Renal cortical epithelial cell (primary cell): ENCODE data around the gene CCDC194. TPM values are rescaled to one million over a fixed set of nuclear protein-coding genes. Genes with fewer than 3 reads are reported as not detected.

Experiments used
- DNase-seq: peaks from one replicate; pipeline ENCODE4 v3.0.0-alpha.2; 2011; ENCODE audit warnings: low read depth
- total RNA-seq: library from RNA; depleted of rRNA; stranded (reverse); fragments of >200 nt; gene quantifications from 2 replicates; pipeline ENCODE4 v1.2.3, GENCODE V29; 2014

CCDC194 gene
- total RNA-seq, 1 donor from 2014 or later, result 0.20 TPM

- DNase-seq, result peak; percentile 58
Measured at GRCh38 chr19:17406046-17406886, 12.3 kb upstream of the CCDC194 start.

DNA sequence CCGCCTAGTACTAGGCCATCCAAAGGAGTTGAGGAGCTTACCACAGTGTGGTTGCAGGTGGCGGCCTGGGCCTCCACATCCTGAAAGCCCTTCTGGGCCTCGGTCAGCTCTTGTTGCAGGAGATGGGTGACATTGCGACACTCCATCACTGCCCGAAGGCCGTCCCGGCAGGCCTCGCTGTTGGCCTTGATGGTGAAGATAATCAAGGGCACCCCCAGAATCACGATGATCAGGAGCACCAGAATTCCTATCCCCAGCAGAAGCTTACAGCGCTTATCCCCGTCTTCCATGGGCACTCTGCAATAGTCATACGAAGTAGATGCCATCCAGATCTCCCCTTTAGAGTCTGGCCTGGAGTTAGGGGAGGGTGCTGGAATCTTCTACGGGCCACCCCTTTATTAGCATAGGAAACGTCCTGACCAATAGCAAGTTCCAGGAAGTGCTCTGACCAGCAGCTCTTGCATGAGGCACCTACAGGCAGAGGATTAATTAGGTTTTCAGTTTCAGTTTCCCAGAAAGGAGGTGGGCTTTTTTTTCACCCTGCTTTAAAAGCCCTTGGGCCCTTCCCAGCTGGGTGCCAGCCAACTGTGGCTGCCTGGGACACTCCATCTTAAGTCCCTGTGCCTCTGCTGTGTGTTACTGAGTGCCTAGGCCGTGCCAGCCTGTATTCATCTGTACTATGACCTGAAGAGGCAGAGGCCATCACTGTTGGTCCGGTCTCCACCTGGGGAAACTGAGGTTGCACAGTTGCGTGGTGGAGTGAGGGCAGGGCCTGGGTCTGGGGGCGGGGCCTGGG is 11.5 kb upstream of the CCDC194 start, which contains the start of gene BST2:
TSS of gene BST2 (minus strand) at position 381 of the 796 bp plus-strand sequence. CDS start at position 326, 55 bp downstream.
- DNase-seq, result peak; percentile 93

GRCh38 chr19:17404621-17405249 is 10.7 kb upstream of the CCDC194 start:
- no peak for DNase-seq

- DNase-seq, result no peak
Measured at GRCh38 chr19:17404015-17404414, 10.0 kb upstream of the CCDC194 start.

- no peak for DNase-seq
Measured at GRCh38 chr19:17402982-17403855, 9.2 kb upstream of the CCDC194 start.

GRCh38 chr19:17401628-17402027 is 7.6 kb upstream of the CCDC194 start:
- no peak for DNase-seq

DNA sequence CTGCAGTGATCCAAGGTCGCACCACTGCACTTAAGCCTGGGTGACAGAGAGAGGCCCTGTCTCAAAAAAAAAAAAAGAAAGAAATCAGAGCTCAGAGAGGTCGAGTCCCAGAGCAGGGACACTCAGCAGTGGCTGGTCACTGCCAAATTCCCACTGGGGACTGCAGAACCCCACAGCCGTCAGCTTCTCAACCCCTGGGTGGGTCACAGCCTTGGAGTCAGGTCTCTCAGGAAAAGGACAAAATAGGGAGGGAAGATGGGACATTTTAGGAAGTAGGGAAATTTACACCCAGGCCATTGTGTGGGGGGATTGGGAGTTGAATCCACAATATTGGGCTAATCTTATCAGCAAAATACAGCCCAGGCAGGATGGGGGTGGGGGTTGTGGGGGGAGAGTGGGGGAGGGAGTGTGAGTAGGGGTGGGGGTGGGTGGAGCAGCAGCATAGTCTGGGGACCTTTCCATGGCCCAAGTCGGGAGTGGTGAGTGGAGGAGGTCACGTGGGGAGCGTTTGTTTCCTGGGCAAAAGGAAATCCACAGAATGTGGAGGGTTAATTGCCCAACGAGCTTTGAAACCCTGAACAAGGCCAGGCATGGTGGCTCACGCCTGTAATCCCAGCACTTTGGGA is 5.0 kb upstream of the CCDC194 start:
- no peak for DNase-seq

DNA sequence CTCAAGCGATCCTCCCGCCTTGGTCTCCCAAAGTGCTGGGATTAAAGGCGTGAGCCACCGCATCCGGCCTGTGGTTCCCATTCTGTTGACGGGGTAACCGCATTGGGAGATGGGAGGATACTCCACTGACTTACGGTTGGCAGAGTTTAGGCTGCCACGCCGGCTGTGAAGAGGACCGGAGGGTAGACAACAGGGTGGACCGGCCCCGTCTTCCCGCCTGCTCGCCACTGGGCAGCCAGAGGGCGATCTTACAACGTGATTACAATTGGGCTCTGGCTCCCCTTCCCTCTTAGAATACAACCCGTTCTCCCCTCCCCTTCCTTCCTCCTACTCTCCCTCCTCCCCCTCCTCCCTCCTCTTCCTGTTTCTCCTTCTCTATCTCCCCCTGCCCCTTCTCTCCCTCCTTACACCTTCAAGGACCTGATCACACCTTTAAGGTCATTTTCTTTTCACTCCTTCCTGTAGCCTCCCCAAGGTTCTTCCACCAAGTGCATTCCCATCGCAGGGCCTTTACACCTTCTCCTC is 957 bp upstream of the CCDC194 start:
- DNase-seq, result no peak

DNA sequence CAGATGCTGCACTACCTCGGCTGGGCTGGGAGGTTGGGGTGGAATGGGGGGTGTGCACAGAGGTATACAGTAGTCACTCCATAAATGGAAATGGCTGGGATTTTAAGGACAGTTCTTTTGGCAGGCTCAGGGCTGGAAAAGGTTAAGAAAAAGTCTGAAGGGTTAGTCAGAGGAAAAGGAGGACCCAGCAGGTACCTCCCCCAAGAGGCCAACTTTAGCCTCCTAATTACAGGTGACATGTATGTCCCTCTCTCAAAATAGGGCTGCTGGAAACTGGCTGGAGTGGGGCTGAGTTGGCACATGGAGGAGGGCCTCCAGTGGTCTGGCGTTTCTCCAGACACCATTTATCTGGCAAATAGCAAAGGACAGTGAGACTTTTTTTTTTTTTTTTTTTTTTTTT is 994 bp downstream of the CCDC194 start:
- DNase-seq, result no peak

DNA sequence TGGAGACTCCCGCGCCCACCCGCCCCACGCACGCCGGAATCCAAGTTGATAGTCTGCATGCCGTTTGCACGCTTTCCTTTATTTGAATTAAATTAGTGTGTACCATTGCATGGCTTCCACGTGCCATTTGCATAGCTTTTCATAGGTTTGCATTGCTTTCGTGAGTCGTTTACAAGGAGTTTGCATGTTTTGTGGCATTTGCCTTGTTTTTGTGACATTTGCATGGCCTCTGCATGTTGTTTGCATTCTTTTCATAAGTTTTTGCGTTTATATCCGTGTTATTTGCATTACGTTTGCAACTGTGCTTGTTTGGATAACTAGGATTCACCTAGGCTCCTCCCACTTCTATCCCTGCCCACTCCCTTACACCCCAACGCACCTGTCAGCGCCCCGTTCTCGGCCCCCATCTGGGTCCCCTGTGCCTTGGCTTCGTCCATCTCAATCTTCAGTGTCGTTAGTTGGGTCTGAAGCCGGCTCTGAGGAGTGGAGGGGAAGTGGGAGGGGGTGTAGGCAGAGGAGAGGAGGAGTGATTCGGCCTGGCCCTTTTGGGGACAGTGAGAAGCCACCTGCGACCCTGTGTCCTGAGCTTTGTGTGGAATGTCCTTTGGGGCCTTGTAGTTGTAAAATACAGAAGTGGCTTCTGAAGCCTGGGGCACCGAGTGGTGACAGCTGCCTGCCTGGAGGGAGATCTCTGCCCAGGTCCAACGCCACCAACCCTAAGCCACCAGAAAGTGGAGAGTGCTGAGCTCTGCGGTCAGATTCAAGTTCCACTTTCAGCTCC is 2.4 kb downstream of the CCDC194 start:
- DNase-seq, result no peak

- peak; percentile 72 for DNase-seq
Measured at GRCh38 chr19:17390665-17391370, 3.2 kb downstream of the CCDC194 start.

GRCh38 chr19:17389957-17390664 is 3.9 kb downstream of the CCDC194 start:
- DNase-seq, result no peak

DNA sequence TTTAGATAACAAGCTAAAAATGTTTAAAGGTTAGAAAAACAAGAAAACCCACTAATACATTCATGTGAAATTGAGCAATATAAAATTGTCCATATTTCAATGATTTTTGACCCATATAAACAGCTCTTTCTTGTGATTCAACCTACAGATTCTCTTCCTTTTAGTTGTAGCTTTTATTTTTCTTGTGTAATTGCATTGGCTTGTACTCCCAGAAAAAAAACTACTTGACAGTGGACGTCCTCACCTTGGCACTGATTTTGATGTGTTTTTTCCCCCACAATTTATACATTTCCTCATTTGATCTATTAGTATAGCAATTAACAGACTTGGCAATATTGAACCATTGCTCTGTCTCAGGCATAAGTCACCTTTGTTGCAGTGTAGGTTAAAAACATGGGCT is 4.7 kb downstream of the CCDC194 start:
- DNase-seq, result no peak

DNA sequence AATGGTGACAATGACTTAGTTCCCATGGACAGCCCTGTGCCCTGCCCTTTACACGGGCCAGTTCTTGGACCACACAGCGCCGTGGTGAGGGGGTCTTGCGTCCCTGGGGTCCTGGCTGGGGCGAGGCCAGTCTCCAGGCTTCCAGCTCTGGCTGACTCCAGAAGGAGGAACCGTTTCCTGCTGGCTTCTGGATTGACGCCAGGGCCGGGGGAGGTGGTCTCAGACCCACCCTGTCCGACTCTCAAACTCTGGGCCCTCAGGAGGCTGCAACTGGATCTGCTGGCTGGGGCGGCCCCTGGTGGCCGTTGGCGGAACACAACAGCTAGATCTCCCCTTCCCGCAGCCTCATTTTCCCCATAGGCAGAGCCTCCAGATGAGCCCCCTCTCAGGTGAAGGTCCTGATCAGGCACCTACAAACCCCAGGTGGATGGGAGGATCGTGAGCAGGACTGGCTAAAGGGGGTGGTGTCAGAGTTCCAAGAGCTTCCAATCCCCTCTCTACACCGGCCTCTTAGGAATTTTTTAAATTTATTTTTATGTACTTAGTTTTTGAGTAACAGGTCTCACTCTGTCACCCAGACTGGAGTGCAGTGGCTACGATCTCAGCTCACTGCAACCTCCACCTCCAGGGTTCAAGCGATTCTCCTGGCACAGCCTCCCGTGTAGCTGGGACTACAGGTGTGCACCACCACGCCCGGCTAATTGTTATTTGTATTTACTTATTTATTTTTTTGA is 8.0 kb downstream of the CCDC194 start:
- DNase-seq, result peak; percentile 15

GRCh38 chr19:17380426-17381138 is 13.4 kb downstream of the CCDC194 start:
- no peak for DNase-seq

DNA sequence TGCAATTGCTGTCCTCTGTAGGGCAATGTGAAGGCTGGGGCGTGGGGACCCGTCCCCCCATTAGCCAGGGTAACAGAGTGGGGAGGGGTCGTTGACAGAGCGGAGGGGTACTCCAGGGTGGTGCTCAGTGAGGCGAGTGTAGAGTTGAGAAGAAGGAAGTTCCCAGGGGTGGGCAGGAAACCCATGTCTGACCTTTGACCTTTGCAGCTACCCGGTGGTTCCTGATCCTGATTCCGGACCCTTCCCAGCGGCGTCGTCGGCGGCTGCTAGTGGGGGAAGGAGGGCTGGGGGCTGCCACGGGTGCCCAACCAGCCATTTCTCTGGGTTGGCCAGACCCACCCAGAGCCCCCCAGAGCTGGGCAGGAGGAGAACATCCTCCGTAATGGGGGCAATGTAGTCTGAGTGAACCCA is 14.8 kb downstream of the CCDC194 start:
- DNase-seq, result no peak

GRCh38 chr19:17378271-17378670 is 15.7 kb downstream of the CCDC194 start:
- no peak for DNase-seq
